HepG2 (cell line): ENCODE results near the gene PLEKHN1. TPM values are rescaled to one million over a fixed set of nuclear protein-coding genes. Genes with fewer than 3 reads are reported as not detected.
A peak's percentile ranks its signal among the peaks of the same experiment; 100 is the strongest.

ENCODE experiments used
- ATAC-seq: fragments of 200-7000 bp; cut with Tn5 transposase; 3 replicates; pipeline ENCODE4 v1.9.1; 2020; ENCODE audit warnings: mild to moderate bottlenecking, moderate library complexity
- BruUV-seq: library from RNA; stranded (reverse); fragments of 400-500 nt; replicated peaks from 2 replicates; lab custom pipeline; 2021; lab: Mats Ljungman, UMichigan
- CTCF ChIA-PET: fragments of 300-600 bp; formaldehyde crosslinking; extraction: SDS; loops from one replicate; lab custom pipeline; 2021; ENCODE audit warnings: low total read pairs, inconsistent platforms, low intra/inter-chr PET ratio; lab: Yijun Ruan, JAX
- POLR2A ChIA-PET: fragments of 350-600 bp; sonication (Branson Sonifier 250); formaldehyde crosslinking; loops from one replicate; lab custom pipeline; 2020; ENCODE audit warnings: antibody characterized with exemption, inconsistent platforms; lab: Yijun Ruan, JAX
- DNase-seq: peaks from one replicate; pipeline ENCODE4 v3.0.0-alpha.2; 2015; ENCODE audit warnings: low spot score
- FAIRE-seq: peaks from 3 replicates; lab custom pipeline; 2011; peaks lifted over from hg19 to GRCh38; lab: Jason Lieb, UNC
- H2AFZ ChIP-seq: one replicate; pipeline ENCODE4 v1.6.1; 2011; ENCODE audit warnings: low read length, inconsistent platforms
- H3K27ac ChIP-seq: fragments of 300-600 bp; 3 replicates; pipeline ENCODE4 v1.8.0; 2011; ENCODE audit warnings: mixed run types, mild to moderate bottlenecking, mixed read lengths, low read length, inconsistent platforms; ENCODE audit not compliant: insufficient read depth; ENCODE audit errors: extremely low read length
- H3K27me3 ChIP-seq, 2 experiments: fragments of 200-600 bp in 1 of 2; 2 replicates in 1 of 2; 3 replicates in 1 of 2; pipeline versions ENCODE4 v1.6.0 to v1.8.0; 2011; ENCODE audit warnings: low read length in 2 of 2, mild to moderate bottlenecking in 2 of 2, moderate library complexity in 2 of 2, inconsistent platforms in 1 of 2; ENCODE audit not compliant: insufficient read depth in 2 of 2, control insufficient read depth in 1 of 2
- H3K36me3 ChIP-seq, 2 experiments: fragments of 200-600 bp in 1 of 2; replicated peaks in 1 of 2; 2 replicates in 1 of 2; 3 replicates in 1 of 2; pipeline versions ENCODE4 v1.5.1 to v1.8.0; 2011; ENCODE audit warnings: low read length in 2 of 2, inconsistent platforms in 1 of 2; ENCODE audit not compliant: insufficient read depth in 2 of 2, control insufficient read depth in 1 of 2
- H3K4me1 ChIP-seq: 2 replicates; pipeline ENCODE4 v1.5.1; 2012; ENCODE audit warnings: low read length, inconsistent platforms; ENCODE audit not compliant: insufficient read depth
- H3K4me2 ChIP-seq: 2 replicates; pipeline ENCODE4 v1.6.0; 2011; ENCODE audit warnings: low read depth, low read length, inconsistent platforms
- H3K4me3 ChIP-seq, 3 experiments: fragments of 200-600 bp in 1 of 3; sonication (generic), shearing (Covaris generic) in 1 of 3; replicated peaks in 1 of 3; 2 replicates each; pipeline ENCODE4 v1.5.1; 2011 to 2016; ENCODE audit warnings: low read length in 3 of 3, inconsistent platforms in 2 of 3, low read depth in 2 of 3, mild to moderate bottlenecking in 2 of 3, control low read depth in 1 of 3, mixed read lengths in 1 of 3; ENCODE audit not compliant: insufficient read depth in 1 of 3
- H3K79me2 ChIP-seq: one replicate; pipeline ENCODE4 v1.6.1; 2011; ENCODE audit warnings: low read length, inconsistent platforms; ENCODE audit not compliant: insufficient read depth
- H3K9ac ChIP-seq: 2 replicates; pipeline ENCODE4 v1.6.0; 2011; ENCODE audit warnings: mild to moderate bottlenecking, low read depth, low read length, inconsistent platforms; ENCODE audit not compliant: insufficient read depth
- H3K9me3 ChIP-seq: 2 replicates; pipeline ENCODE4 v1.5.1; 2012; ENCODE audit warnings: mild to moderate bottlenecking, low read length
- H4K20me1 ChIP-seq: 2 replicates; pipeline ENCODE4 v1.6.0; 2011; ENCODE audit warnings: inconsistent platforms, mild to moderate bottlenecking, low read length, moderate library complexity; ENCODE audit not compliant: insufficient read depth
- DR1 ChIP-seq: sonication (generic); formaldehyde crosslinking; IDR thresholded peaks from 2 replicates; pipeline ENCODE4 v1.8.0; 2021; ENCODE audit warnings: mild to moderate bottlenecking, missing genetic modification reagents, inconsistent platforms
- NFATC3 ChIP-seq: sonication (generic); formaldehyde crosslinking; IDR thresholded peaks from 2 replicates; pipeline ENCODE4 v1.5.1; 2020; ENCODE audit warnings: mild to moderate bottlenecking, missing genetic modification reagents
- TCF12 ChIP-seq, 2 experiments: fragments of 450-650 bp in 1 of 2; sonication (generic) in 1 of 2; formaldehyde crosslinking in 1 of 2; IDR thresholded peaks; 2 replicates each; pipeline versions ENCODE4 v1.6.1 to v1.8.0; 2017 to 2022; ENCODE audit warnings: antibody characterized with exemption in 1 of 2, mild to moderate bottlenecking in 1 of 2, missing genetic modification reagents in 1 of 2, moderate library complexity in 1 of 2
- ZBTB38 ChIP-seq: sonication (generic); formaldehyde crosslinking; IDR thresholded peaks from 2 replicates; pipeline ENCODE4 v1.5.1; 2020; ENCODE audit warnings: mild to moderate bottlenecking, missing genetic modification reagents
- ZFP37 ChIP-seq: sonication (generic); formaldehyde crosslinking; IDR thresholded peaks from 2 replicates; pipeline ENCODE4 v1.4.0; 2020; ENCODE audit warnings: missing genetic modification reagents, borderline replicate concordance
- ZMYM2 ChIP-seq: sonication (generic); formaldehyde crosslinking; IDR thresholded peaks from 2 replicates; pipeline ENCODE4 v1.8.0; 2022; ENCODE audit warnings: mild to moderate bottlenecking, missing genetic modification reagents
- ZNF337 ChIP-seq: sonication (generic); formaldehyde crosslinking; IDR thresholded peaks from 2 replicates; pipeline ENCODE4 v1.5.1; 2020; ENCODE audit warnings: missing genetic modification reagents, low read depth, mild to moderate bottlenecking, borderline replicate concordance
- ZNF557 ChIP-seq: sonication (generic); formaldehyde crosslinking; IDR thresholded peaks from 2 replicates; pipeline ENCODE4 v1.4.0; 2020; ENCODE audit warnings: missing genetic modification reagents
- ZNF761 ChIP-seq: sonication (generic); formaldehyde crosslinking; conservative IDR thresholded peaks from 2 replicates; pipeline ENCODE4 v1.4.0; 2020; ENCODE audit warnings: mild to moderate bottlenecking, missing genetic modification reagents
- ZNF773 ChIP-seq: sonication (generic); formaldehyde crosslinking; IDR thresholded peaks from 2 replicates; pipeline ENCODE4 v1.4.0; 2020; ENCODE audit warnings: missing genetic modification reagents, borderline replicate concordance
- WGBS: methylation state at CpG from one replicate; pipeline ENCODE4 v1.1.6; 2017; ENCODE audit warnings: low lambda C conversion rate; 5-methylcytosine and 5-hydroxymethylcytosine counted together
- in situ Hi-C: cut with HindIII; loops from 2 replicates; pipeline ENCODE4 v1.10.0; 2017; ENCODE audit warnings: low pct_unique_long_range_greater_than_20kb; ENCODE audit not compliant: extremely low pct_ligation_motif_present
- intact Hi-C: fragments of 100-400 bp; cut with micrococcal nuclease; formaldehyde crosslinking; loops from one replicate; pipeline ENCODE4 v1.10.0; 2022; ENCODE audit not compliant: unreplicated experiment
- polyA plus RNA-seq, 8 experiments: library from polyadenylated mRNA; depleted of rRNA in 3 of 8; stranded (reverse) in 7 of 8; unstranded in 1 of 8; fragments of >200 nt; fragmentation: Illumina TruSeq in 4 of 8; extraction: Trizol in 4 of 8; gene quantifications; 2 replicates each; pipeline versions ENCODE4 v1.2.1 to v1.2.3, GENCODE V29; 2011 to 2016; ENCODE audit warnings: low read depth in 4 of 8, missing spikeins in 1 of 8, mixed read lengths in 1 of 8; ENCODE audit not compliant: insufficient read depth in 1 of 8
- total RNA-seq, 5 experiments: library from RNA; depleted of rRNA; stranded (reverse); fragments of >200 nt; fragmentation: Illumina TruSeq; extraction: Trizol; gene quantifications; 2 replicates each; pipeline ENCODE4 v1.2.3, GENCODE V29; 2016; ENCODE audit warnings: low read depth in 1 of 5
- TF ChIP-seq, protein P1 (sequence below): IDR thresholded peaks from 2 replicates; pipeline ENCODE4 v1.6.1; 2018; ENCODE audit warnings: missing genetic modification reagents, mild to moderate bottlenecking, missing compliant biosample characterization

The PLEKHN1 gene
- total and polyA plus RNA-seq, 2 of the 13 experiments (the other 11 are each of a cell fraction or from before 2014, with no cell fraction given) = 0.42 to 0.58 TPM

- Histone ChIP-seq H3K9ac (no peak overlapping the region), H3K4me3 (peak overlapping the region in 1 of 3 experiments; percentile 70; a peak in 1 of 6 replicates), H4K20me1 (no peaks in the 10 kb centered on the region), H3K4me1 (peaks cover 55% of the 10 kb centered on the region), H3K27ac (no peak overlapping the region), H3K9me3 (no peaks in the 10 kb centered on the region), H3K27me3 (peaks cover 22 to 50% of the 10 kb centered on the region in 2 experiments), H3K79me2 (no peaks in the 10 kb centered on the region), H2AFZ (no peak overlapping the region), H3K4me2 (peak overlapping the region; percentile 74), H3K36me3 (no peaks in the 10 kb centered on the region)
- intact Hi-C loops (no loop called here), in situ Hi-C loops (no loop called here)
- no TSS peak for BruUV-seq
- ChIA-PET CTCF (no interaction called here), POLR2A (no interaction called here)
- 73% methylated on average over 5 of the region's 9 CpGs for WGBS
- DNase-seq (no peak), ATAC-seq (no peak), FAIRE-seq (no peak)
- TF ChIP-seq ZBTB38 (CRISPR knock-in tag) (peak; percentile 54; the same call in 1 of the 2 replicates), ZNF773 (CRISPR knock-in tag) (no peak), DR1 (no peak), ZFP37 (no peak), TCF12 (IDR thresholded peaks at IDR 0.05) (no peak), TCF12 (CRISPR knock-in tag; IDR thresholded peaks at IDR 0.05) (no peak), ZNF337 (CRISPR knock-in tag) (no peak), ZMYM2 (CRISPR knock-in tag) (0 out of 2 replicates have a peak, but pooled peaks have one; percentile 17), ZNF761 (no peak), ZNF557 (CRISPR knock-in tag) (no peak), NFATC3 (no peak)
- TF ChIP-seq, protein P1, sequence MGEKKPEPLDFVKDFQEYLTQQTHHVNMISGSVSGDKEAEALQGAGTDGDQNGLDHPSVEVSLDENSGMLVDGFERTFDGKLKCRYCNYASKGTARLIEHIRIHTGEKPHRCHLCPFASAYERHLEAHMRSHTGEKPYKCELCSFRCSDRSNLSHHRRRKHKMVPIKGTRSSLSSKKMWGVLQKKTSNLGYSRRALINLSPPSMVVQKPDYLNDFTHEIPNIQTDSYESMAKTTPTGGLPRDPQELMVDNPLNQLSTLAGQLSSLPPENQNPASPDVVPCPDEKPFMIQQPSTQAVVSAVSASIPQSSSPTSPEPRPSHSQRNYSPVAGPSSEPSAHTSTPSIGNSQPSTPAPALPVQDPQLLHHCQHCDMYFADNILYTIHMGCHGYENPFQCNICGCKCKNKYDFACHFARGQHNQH (CRISPR knock-in tag) = no peak
These were observed 13.4 kb downstream of the PLEKHN1 start for GRCh38 chr1:979744-980072.
